NCI-H526 (cell line): ENCODE measurements around the gene SKA1.
A peak's percentile ranks its signal among the peaks of the same experiment; 100 is the strongest.

Source experiments
- DNase-seq, 2 experiments: peaks; one replicate each; lab custom pipeline; 2025; lab: John Stamatoyannopoulos, UW

Gene SKA1

DNA sequence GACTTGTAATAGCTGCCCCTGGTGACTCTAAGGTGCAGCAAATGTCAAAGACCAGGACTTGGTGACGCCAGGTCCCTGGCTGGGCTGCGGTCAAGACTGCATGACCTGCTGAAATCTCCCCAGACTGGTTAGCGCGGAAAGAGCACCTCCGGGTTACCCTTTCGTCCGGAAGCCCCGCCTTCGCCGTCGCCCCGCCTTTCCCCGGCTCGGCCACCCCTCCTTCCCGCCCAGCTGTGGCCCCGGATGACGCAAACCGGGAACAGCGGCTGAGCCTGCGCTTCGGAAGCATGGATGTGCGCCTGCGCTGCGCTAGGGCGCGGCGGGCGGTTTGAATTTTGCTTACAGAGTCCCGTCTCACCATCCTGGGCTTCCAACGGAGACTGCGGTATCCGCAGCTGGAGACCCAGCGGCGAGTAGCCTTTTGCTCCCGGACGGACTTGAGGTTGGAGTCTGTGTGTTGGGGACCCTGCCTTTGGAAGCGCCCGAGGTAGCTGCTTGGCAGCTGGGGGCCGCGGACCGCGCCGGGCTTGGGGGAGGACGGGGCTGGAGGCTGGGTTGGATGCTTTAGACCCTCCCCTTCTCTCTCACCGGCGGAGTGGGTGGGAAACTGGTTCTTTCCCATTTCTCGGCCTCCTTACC, at the start of gene SKA1:
Gene SKA1, plus strand, starts transcription at position 294 of the 639 bp plus-strand sequence. CDS start 785 bp downstream, outside the sequence.
- DNase-seq = peak; percentile 88 to 98

DNA sequence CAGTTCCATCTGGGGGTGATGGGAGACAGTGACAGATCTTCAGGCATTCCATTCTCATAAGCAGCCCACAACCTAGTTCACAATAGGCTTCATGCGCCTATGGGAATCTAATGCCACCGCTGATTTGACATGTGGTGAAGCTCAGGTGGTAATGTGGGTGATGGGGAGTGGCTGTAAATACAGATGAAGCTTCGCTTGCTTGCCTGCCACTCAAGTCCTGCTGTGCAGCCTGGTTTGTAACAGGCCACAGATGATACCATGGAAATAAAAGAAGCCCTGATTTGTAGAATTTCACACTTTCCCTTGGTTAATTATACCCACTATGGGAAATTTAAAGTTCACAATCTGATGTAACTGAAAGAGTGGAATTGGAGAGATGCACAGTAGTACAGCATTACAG, 46.9 kb upstream of the SKA1 start:
- no peak for DNase-seq

GRCh38 chr18:50330176-50330575, 44.7 kb upstream of the SKA1 start:
- no peak for DNase-seq

DNA sequence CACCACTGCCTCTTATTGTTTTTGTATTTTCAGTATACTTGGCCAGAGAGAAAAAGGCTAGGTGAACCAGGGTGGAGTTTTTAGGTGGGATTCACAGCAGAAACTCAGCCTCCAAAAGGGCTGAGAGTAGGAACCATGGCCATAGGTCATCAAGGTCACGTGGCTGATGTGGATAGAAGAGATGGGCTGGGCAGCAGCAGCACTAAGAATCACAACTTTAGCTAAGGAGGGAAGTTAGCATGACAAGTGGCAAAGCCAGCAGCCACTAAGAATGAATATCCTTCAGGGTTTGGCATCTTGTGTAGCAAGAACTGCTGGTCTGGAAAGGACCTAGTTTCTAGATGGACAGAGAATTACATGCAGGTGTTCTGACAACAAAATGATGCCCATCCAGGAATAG, 43.2 kb upstream of the SKA1 start:
- no peak for DNase-seq

DNA sequence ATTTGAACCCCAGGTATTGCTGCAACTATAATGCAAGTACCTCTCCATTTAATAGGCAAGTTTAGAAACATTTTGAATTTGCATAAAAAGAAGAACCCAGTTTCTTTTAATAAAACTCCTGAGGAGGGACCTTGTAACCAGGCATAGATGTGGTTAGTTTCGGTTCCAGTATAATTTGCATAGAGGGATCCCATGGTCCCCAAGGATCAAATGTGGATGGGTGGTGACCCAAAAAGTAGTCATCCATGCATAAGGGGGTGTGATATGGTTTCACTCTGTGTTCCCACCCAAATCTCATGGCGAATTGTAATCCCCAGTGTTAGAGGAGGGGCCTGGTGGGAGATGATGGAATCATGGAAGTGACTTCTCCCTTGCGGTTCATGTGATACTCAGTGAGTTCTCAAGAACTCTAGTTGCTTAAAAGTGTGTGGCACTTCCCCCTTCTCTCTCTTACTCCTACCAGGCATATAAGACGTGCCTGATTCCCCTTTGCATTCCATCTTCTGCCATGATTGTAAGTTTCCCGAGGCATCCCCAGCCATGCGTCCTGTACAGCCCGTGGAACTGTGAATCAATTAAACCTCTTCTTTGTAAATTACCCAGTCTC, 40.2 kb upstream of the SKA1 start:
- no peak for DNase-seq

- DNase-seq = no peak
These were observed 36.7 kb upstream of the SKA1 start for GRCh38 chr18:50338122-50338521.

GRCh38 chr18:50338715-50339114, 36.1 kb upstream of the SKA1 start:
- DNase-seq = no peak

DNA sequence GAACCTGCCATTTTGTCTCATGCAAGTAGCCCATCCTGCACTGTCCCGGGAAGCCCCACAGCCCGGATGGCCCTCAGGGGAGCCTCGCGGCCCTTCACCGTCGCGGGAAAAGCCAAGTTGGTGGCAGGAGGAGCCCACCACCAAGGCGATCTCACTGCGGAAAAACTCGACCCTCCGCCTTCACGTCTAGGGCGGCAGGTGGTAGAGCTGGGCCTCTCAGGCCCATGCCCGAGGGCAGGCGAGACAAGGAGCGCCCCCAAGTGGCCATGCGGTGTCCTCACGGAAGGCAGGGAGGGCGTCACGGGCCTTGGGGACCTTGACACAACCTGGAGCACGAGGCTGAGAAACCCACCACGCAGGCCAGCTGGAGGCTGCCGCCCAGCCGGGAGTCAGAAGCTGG, 34.8 kb upstream of the SKA1 start:
- no peak for DNase-seq

- no peak for DNase-seq
These were observed 33.4 kb upstream of the SKA1 start for GRCh38 chr18:50341443-50341842.

- DNase-seq = no peak
These were observed 24.1 kb upstream of the SKA1 start for GRCh38 chr18:50350699-50351098.

DNA sequence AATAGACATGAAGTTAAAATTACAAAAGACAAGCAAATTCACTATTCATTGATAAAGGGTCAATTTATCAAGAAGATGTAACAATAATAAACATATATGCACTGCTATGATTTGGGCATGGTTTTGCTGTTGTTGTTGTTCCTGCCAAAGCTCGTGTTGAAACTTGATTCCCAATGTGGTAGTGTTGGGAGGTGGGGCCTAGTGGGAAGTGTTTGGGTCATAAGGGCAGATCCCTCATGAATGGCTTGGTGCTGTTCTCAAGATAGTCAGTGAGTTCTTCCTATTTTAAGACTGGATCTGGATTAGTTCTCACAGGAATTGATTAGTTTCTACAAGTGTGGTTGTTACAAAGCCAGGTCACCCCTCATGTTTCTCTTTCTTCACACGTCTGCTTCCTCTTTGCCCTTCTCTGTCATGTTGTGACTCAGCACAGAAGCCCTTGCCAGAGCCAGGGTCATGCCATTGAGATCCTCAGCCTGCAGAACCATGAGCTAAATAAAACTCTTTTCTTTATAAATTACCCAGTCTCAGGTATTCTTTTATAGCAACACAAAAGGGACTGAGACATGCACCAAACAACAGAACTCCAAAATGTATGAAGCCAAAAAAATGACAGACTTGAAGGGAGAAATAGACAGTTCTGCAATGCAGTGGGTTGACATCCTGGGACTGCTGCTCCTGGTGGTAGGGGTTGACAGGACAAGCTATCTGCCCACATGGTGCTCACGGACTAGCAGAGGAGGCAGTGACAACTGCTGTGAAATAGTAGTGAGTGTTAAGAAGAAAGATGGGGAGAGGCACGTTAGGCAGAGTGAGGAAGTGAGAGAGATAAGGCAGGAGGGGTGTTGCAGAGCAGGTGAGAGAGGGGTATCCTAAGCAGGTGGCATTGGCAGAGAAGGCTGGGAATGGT, 18.6 kb upstream of the SKA1 start:
- DNase-seq = peak in 1 of 2 experiments; percentile 24

GRCh38 chr18:50358844-50359243, 16.0 kb upstream of the SKA1 start:
- DNase-seq = no peak

- no peak for DNase-seq
These were observed 15.0 kb upstream of the SKA1 start for GRCh38 chr18:50359806-50360205.

DNA sequence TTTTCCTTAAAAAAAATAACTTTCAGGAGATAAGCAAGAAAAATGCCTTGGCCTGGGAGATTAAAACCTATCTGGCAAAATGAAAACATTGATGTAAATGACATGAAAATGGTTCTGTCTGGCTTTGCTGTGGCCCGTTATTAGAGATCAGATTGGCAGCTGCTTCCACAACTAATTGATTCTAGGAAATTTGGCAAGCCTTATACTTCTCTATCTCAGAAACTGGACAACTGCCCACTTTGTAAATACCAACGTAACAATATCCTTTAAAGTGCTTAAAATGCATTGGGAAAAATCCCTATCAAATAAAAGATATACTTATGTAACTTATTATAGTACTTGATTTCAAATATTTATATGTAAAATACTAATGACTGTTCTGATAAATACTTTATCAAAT, 14.2 kb upstream of the SKA1 start:
- DNase-seq = no peak

- no peak for DNase-seq
These were observed 5.2 kb upstream of the SKA1 start for GRCh38 chr18:50369672-50370071.

DNA sequence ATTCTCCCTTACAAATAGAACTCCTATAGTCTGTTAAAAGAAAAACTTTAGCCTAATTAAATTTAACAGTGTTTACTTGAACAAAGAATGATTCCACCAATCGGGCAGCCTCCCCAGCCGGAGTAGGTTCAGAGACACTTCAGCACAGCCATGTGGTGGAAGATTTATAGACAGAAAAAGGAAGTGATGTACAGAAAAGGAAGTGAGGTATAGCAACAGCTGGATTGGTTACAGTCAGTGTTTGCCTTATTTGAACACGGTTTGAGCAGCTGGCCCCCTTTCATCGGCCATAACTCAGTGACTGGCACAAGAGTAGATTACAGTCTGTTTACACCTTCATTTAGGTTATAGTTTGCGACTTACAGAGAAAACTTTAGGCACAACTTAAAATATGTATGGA, 2.1 kb upstream of the SKA1 start:
- no peak for DNase-seq

DNA sequence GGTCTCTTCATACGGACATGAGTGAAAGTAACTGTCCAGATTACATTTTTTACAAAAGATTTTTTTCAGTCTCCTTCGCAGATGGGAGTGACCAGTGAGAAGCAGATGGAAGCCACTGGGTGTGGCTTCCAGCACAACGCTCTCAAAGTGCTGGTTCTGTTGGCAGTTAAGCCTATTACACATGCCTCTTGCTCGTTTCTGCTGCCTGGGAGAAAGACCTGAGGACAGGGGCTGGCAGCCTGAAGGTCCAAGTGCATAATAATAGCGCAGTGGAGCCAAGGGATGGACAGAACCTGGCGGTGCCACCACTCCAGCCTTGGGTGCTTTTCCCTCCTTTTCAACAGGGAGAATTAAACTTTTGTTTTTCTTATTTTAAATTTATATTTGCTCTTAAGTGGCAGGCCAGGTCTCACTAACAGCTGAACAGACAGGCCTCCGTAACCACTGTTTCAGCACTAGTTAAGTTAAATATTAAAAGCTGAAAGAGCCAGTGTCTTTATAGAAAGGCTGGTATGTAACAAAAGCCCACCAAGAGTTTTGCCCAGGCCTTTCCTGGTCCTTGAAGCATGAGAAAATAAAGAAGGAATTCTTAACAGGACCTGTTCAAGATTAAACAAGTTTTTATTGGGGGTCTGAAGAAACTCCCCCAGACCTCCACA, 1.2 kb upstream of the SKA1 start:
- no peak for DNase-seq

- DNase-seq = peak in 1 of 2 experiments; percentile 35
These were observed 560 bp upstream of the SKA1 start for GRCh38 chr18:50374220-50374752.

DNA sequence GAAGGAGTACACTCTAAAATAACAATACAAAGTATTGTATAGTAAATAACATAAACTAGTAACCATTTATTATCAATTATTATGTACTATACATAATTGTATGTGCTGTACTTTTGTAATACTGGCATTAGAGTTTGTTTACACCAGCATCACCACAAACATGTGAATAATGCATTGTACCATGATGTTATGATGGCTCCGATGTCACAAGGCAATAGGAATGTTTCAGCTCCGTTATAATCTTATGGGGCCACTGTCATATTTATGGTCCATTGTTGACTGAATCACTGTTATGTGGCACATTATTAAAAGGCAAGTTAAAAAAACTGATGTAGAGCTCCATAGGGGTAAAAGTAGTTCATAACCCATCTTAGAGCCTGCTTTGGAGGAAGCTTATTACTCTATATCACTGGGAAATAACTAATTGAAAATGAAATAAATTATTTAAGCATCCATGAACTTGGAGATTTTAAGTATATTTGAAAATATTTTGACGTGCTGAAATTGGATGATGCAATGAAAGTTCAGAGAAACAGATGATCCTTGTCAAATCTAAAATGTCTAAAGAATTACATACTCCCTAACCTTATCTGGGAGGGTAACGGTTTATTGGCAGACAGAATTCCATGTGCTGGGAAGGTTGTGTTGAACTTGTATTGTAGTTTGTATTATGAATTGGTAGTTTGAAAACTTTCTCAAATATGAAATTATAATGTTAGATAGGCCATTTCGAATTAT, 2.4 kb downstream of the SKA1 start:
- no peak for DNase-seq

- DNase-seq = no peak
These were observed 14.1 kb downstream of the SKA1 start for GRCh38 chr18:50388988-50389387.

GRCh38 chr18:50393802-50394201, 19.0 kb downstream of the SKA1 start:
- no peak for DNase-seq
